Omental fat pad (tissue), 4 donors: ENCODE results near the gene KISS1R. TPM values are rescaled to one million over a fixed set of nuclear protein-coding genes. Genes with fewer than 3 reads are reported as not detected.

Source experiments
- ATAC-seq: fragments of 150-250 bp; one replicate; pipeline ENCODE4 v1.9.1; 2016; ENCODE audit warnings: mild to moderate bottlenecking, moderate library complexity; ENCODE audit not compliant: low FRiP score
- DNase-seq: peaks from one replicate; pipeline ENCODE4 v3.0.0-alpha.2; 2019; ENCODE audit warnings: low spot score
- CTCF ChIP-seq, 3 donors: fragments of 450-650 bp; IDR thresholded peaks; one replicate each; pipeline ENCODE4 v1.5.1; 2016 to 2017; ENCODE audit warnings: antibody characterized with exemption in 3 of 3, mild to moderate bottlenecking in 3 of 3, moderate library complexity in 2 of 3
- total RNA-seq, 4 donors: library from RNA; depleted of rRNA; stranded (reverse); fragments of >200 nt; gene quantifications; one replicate each; pipeline ENCODE4 v1.1.0, GENCODE V29; 2016

The KISS1R gene
- total RNA-seq, 4 donors from 2014 or later, result 0.24 TPM; not detected in 3

GRCh38 chr19:947707-948539 lies 30.8 kb downstream of the KISS1R start:
- no peak for ATAC-seq
- no peak for TF ChIP-seq CTCF (IDR thresholded peaks at IDR 0.05)
- no peak for DNase-seq

DNA sequence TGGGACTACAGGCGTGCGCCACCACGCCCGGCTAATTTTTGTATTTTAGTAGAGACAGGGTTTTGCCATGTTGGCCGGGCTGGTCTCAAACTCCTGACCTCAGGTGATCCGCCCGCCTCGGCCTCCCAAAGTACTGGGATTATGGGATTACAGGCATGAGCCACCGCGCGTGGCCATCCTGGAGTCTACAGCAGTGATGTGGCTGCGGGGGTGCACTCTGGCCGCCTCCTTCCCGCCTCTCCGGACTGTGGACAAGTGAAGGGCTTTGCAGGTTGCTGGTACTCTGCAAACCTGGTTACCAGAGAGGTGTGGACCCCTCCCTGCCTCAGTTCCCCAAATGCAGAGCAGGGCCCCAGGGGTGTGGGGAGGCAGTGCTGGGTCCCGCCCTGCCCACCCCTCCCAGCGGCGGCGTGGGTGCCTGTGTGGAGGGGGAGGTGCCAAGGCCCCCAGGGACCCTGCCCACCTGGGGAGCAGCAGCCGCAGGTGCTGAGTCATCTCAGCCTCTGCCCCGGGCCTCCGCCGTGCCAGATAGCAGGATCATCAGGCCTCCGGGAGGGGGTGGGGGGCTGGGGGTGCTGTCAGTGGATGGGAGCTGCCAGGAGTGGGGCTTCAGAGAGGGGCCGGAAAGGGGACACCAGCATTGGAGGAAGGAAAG lies 31.8 kb downstream of the KISS1R start:
- no peak for TF ChIP-seq CTCF (IDR thresholded peaks at IDR 0.05)
- ATAC-seq (no peak), DNase-seq (no peak)

GRCh38 chr19:950352-951066 lies 33.4 kb downstream of the KISS1R start:
- TF ChIP-seq CTCF (IDR thresholded peaks at IDR 0.05), result no peak
- ATAC-seq, result no peak
- no peak for DNase-seq

DNA sequence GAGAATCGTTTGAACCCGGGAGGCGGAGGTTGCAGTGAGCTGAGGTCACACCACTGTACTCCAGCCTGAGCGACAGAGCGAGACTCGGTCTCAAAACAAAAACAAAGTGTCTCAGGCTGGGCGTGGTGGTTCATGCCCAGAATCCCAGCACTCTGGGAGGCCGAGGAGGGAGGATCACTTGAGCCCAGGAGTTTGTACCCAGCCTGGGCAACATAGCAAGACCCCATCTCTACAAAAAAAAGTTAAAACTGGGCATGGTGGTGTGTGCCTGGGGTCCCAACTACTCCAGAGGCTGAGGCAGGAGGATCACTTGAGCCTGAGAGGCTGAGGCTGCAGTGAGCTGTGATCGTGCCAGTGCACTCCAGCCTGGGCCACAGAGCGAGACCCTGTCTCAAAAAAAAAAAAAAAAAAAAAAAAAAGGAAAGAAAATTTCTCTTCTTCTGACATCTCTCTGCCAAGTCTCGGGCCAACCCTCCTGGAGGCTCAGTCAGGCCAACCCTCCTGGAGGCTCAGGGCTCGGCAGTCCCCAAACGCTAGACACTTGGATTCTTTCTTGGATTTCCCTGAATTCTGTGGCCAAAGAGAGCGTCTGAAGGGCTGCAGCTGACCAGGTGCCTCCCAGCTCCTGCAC lies 35.0 kb downstream of the KISS1R start:
- no peak for ATAC-seq
- DNase-seq, result no peak
- no peak for TF ChIP-seq CTCF (IDR thresholded peaks at IDR 0.05)

DNA sequence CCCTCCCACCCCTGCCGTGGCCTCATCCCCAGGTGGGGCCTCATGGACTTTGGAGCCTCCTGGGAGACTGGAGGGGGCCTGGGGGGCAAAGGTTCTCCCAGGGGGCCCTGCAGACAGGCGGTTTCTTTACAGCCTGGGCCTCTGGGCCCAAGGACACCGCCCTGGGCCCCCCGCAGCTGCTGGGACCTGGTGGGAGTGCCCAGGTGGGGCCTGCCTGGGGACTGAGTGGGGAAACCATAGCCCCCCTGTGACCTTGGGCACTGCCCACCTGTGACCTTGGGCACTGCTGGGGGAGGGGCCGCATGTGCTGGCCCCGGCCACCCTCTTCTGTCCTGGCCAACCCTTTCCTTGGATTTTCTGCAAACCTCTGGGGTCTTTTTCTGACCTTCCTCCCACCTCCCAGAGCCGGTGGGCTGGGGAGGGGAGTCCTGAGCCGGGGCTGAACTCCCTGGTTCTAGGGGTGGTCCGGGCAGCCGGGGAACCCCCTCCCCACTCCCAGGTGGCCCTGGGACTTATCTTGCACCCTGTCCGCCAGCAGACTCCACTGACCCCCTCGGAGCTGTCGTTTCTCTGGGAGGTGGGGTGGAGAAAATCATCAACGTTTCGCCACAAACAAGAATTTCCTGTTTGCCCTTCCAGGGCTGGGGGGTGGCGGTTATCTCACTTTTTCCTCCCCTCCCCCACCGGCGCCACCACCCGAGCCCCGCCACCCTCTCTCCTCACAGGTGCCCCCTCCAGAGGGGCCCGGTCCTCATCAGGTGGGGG lies 35.7 kb downstream of the KISS1R start:
- DNase-seq, result no peak
- no peak for ATAC-seq
- no peak for TF ChIP-seq CTCF (IDR thresholded peaks at IDR 0.05)
